Measurements from ENCODE around the gene GRM4.

The GRM4 gene

GRCh38 chr6:34106900-34107299 lies 39.0 kb downstream of the GRM4 start:
- no peak for DNase-seq (ENCODE audit: low spot score)

- DNase-seq (ENCODE audit: low spot score), result no peak
These were observed 39.5 kb downstream of the GRM4 start for GRCh38 chr6:34106421-34106820.

GRCh38 chr6:34104628-34105027 lies 41.3 kb downstream of the GRM4 start:
- no peak for DNase-seq (ENCODE audit: low spot score)

GRCh38 chr6:34104186-34104585 lies 41.7 kb downstream of the GRM4 start:
- DNase-seq (ENCODE audit: low spot score), result no peak

- DNase-seq (ENCODE audit: low spot score), result no peak
These were observed 42.6 kb downstream of the GRM4 start for GRCh38 chr6:34103321-34103720.

GRCh38 chr6:34102696-34103095 lies 43.2 kb downstream of the GRM4 start:
- no peak for DNase-seq (ENCODE audit: low spot score)

GRCh38 chr6:34102099-34102656 lies 43.7 kb downstream of the GRM4 start:
- no peak for DNase-seq (ENCODE audit: low spot score)

GRCh38 chr6:34100788-34101187 lies 45.1 kb downstream of the GRM4 start:
- no peak for DNase-seq (ENCODE audit: low spot score)

- no peak for DNase-seq (ENCODE audit: low spot score)
These were observed 46.0 kb downstream of the GRM4 start for GRCh38 chr6:34099878-34100277.

GRCh38 chr6:34098045-34098936 lies 47.6 kb downstream of the GRM4 start:
- DNase-seq (ENCODE audit: low spot score), result no peak

- no peak for DNase-seq (ENCODE audit: low spot score)
These were observed 49.1 kb downstream of the GRM4 start for GRCh38 chr6:34096814-34097213.

GRCh38 chr6:34096193-34096592 lies 49.7 kb downstream of the GRM4 start:
- DNase-seq (ENCODE audit: low spot score), result no peak

- DNase-seq (ENCODE audit: low spot score), result no peak
These were observed 50.1 kb downstream of the GRM4 start for GRCh38 chr6:34095741-34096140.

- DNase-seq (ENCODE audit: low spot score), result no peak
These were observed 50.8 kb downstream of the GRM4 start for GRCh38 chr6:34095136-34095505.

- no peak for DNase-seq (ENCODE audit: low spot score)
These were observed 51.3 kb downstream of the GRM4 start for GRCh38 chr6:34094474-34095135.

- no peak for DNase-seq (ENCODE audit: low spot score)
These were observed 51.9 kb downstream of the GRM4 start for GRCh38 chr6:34093854-34094430.

GRCh38 chr6:34093206-34093605 lies 52.7 kb downstream of the GRM4 start:
- no peak for DNase-seq (ENCODE audit: low spot score)

GRCh38 chr6:34092631-34093030 lies 53.3 kb downstream of the GRM4 start:
- DNase-seq (ENCODE audit: low spot score), result no peak

GRCh38 chr6:34090935-34091334 lies 55.0 kb downstream of the GRM4 start:
- DNase-seq (ENCODE audit: low spot score), result no peak

GRCh38 chr6:34090529-34090928 lies 55.4 kb downstream of the GRM4 start:
- no peak for DNase-seq (ENCODE audit: low spot score)

GRCh38 chr6:34086558-34086957 lies 59.3 kb downstream of the GRM4 start:
- DNase-seq (ENCODE audit: low spot score), result no peak

GRCh38 chr6:34085453-34086170 lies 60.3 kb downstream of the GRM4 start:
- no peak for DNase-seq (ENCODE audit: low spot score)

Data from hematopoietic multipotent progenitor cell treated with erythropoietin and hydrocortisone succinate and interleukin-3 and kit ligand, for 15 days (in vitro differentiated cells).